OCI-LY1 (cell line): ENCODE data around the gene SLC12A8.

Experiments
- H2AFZ ChIP-seq: fragments of 200-600 bp; sonication (generic), shearing (Covaris generic); 2 replicates; pipeline ENCODE4 v1.6.0; 2014; ENCODE audit warnings: antibody characterized with exemption, mild to moderate bottlenecking, low read length
- H3F3A ChIP-seq: fragments of 200-600 bp; sonication (generic), shearing (Covaris generic); 2 replicates; pipeline ENCODE4 v1.6.0; 2014; ENCODE audit warnings: mild to moderate bottlenecking, antibody characterized with exemption, low read length, moderate library complexity; ENCODE audit not compliant: insufficient read depth
- H3K27ac ChIP-seq: fragments of 200-600 bp; sonication (generic); 2 replicates; pipeline ENCODE4 v1.5.1; 2014; ENCODE audit warnings: low read length, mixed run types, mild to moderate bottlenecking, low read depth; ENCODE audit not compliant: poor library complexity, severe bottlenecking
- H3K27me3 ChIP-seq: fragments of 200-600 bp; sonication (generic); 2 replicates; pipeline ENCODE4 v1.6.0; 2014; ENCODE audit warnings: antibody characterized with exemption, mild to moderate bottlenecking, low read length, moderate library complexity; ENCODE audit not compliant: insufficient read depth
- H3K36me3 ChIP-seq: fragments of 200-600 bp; sonication (generic); 2 replicates; pipeline ENCODE4 v1.6.1; 2014; ENCODE audit warnings: mild to moderate bottlenecking, antibody characterized with exemption, low read length, moderate library complexity, mixed read lengths; ENCODE audit not compliant: insufficient read depth
- H3K4me1 ChIP-seq: fragments of 200-600 bp; sonication (generic); 2 replicates; pipeline ENCODE4 v1.5.1; 2014; ENCODE audit warnings: mild to moderate bottlenecking, low read length, moderate library complexity; ENCODE audit not compliant: insufficient read depth, severe bottlenecking
- H3K4me2 ChIP-seq: fragments of 200-600 bp; sonication (generic), shearing (Covaris generic); 2 replicates; pipeline ENCODE4 v1.6.1; 2014; ENCODE audit warnings: low read length
- H3K4me3 ChIP-seq: fragments of 200-600 bp; sonication (generic); 2 replicates; pipeline ENCODE4 v1.5.1; 2014; ENCODE audit warnings: low read length, low read depth, mild to moderate bottlenecking, mixed read lengths; ENCODE audit not compliant: poor library complexity, severe bottlenecking
- H3K79me2 ChIP-seq: fragments of 200-600 bp; shearing (Covaris generic); 2 replicates; pipeline ENCODE4 v1.6.1; 2016; ENCODE audit warnings: mixed run types, low read length, mixed read lengths; ENCODE audit not compliant: insufficient read depth
- H3K9ac ChIP-seq: fragments of 200-600 bp; sonication (generic), shearing (Covaris generic); 2 replicates; pipeline ENCODE4 v1.6.1; 2014; ENCODE audit warnings: mild to moderate bottlenecking, low read length, mixed read lengths
- H3K9me2 ChIP-seq: fragments of 200-600 bp; sonication (generic), shearing (Covaris generic); 2 replicates; pipeline ENCODE4 v1.6.1; 2014; ENCODE audit warnings: low read depth, mild to moderate bottlenecking, low read length, mixed read lengths
- H3K9me3 ChIP-seq: fragments of 200-600 bp; shearing (Covaris generic); 2 replicates; pipeline ENCODE4 v1.6.1; 2014; ENCODE audit warnings: low read length, mixed read lengths
- H4K20me1 ChIP-seq: fragments of 200-600 bp; sonication (generic), shearing (Covaris generic); 2 replicates; pipeline ENCODE4 v1.6.0; 2016; ENCODE audit warnings: mild to moderate bottlenecking, low read length; ENCODE audit not compliant: insufficient read depth
- CTCF ChIP-seq: fragments of 200-600 bp; sonication (generic), shearing (Covaris generic); IDR thresholded peaks from 2 replicates; pipeline ENCODE4 v1.5.1; 2017; ENCODE audit warnings: mild to moderate bottlenecking, antibody characterized with exemption, low read length, moderate library complexity, mixed read lengths
- EZH2 ChIP-seq: fragments of 200-600 bp; sonication (generic), shearing (Covaris generic); IDR thresholded peaks from 2 replicates; pipeline ENCODE4 v1.8.0; 2017; ENCODE audit warnings: borderline replicate concordance, mixed run types, mild to moderate bottlenecking, antibody characterized with exemption, low read length, moderate library complexity, mixed read lengths

The SLC12A8 gene

DNA sequence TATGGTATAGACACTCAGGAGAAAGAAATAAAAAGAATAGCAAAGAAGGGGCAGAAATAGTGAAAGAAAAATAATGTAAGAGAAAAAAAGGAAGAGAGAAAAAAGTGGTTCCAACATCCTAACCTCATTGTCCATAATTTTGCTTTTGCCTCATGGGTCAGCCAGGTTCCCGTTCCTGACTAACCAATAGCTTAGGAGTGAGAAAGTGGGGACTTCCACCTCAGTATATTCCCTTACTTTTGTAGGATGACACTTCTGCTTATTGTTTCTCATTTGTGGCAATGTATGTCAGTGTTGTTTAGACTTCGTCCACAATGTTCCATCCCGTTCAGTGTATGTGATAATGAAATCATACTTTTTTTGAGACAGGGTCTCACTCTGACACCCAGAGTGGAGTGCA, 9.3 kb upstream of the SLC12A8 start:
- Histone ChIP-seq H3K4me2 (no peak overlapping the region), H3K9me3 (no peaks in the 10 kb centered on the region), H3K4me3 (no peak overlapping the region), H3K9ac (no peak overlapping the region), H3F3A (no peaks in the 10 kb centered on the region), H3K9me2 (no peaks in the 10 kb centered on the region), H3K36me3 (0 out of 2 replicates have a peak, but pooled peaks cover 3% of the 10 kb centered on the region), H3K27ac (no peak overlapping the region), H3K27me3 (0 out of 2 replicates have a peak, but pooled peaks cover 5% of the 10 kb centered on the region), H3K79me2 (no peaks in the 10 kb centered on the region), H3K4me1 (no peaks in the 10 kb centered on the region), H4K20me1 (no peaks in the 10 kb centered on the region), H2AFZ (no peak overlapping the region)
- no peak for TF ChIP-seq CTCF
- no peak for TF ChIP-seq EZH2

DNA sequence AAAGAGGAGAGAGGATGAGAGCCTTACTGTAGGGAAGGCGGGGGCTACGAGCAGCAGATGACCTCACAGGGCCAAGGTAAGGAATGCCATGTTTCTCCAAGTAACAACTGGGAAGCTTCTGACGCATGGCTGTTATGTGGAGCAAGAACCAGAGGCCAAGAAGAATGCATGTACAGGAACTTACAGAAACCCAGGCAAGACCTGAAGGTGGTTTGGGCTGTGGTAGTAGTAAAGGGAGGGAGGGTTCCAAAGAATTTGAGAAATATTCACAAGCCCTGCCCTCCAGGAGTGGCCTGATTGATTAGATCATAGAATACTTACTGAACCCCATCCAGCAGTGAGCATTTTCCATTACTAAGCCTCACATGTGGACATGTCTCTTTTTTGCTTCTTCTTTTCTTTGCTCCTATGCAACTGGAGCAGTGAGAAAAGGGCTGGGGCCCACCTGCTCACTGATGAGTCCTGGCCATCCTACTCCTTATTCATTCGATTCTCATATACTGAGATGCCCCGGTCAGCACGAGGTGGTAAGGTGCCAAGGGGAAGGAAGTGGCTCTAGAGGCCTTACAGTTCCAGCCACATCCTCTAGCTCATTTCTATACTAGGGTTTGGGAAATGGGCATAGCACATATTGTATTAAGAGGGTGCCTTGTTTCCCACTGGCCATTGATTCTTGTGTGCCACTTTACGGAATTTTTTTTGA, 8.3 kb upstream of the SLC12A8 start:
- Histone ChIP-seq H3K79me2 (no peaks in the 10 kb centered on the region), H2AFZ (no peak overlapping the region), H3K4me2 (no peak overlapping the region), H4K20me1 (no peaks in the 10 kb centered on the region), H3K4me3 (no peak overlapping the region), H3K36me3 (0 out of 2 replicates have a peak, but pooled peaks cover 3% of the 10 kb centered on the region), H3F3A (no peaks in the 10 kb centered on the region), H3K9ac (no peak overlapping the region), H3K27ac (no peak overlapping the region), H3K4me1 (no peaks in the 10 kb centered on the region), H3K9me2 (no peaks in the 10 kb centered on the region), H3K9me3 (no peaks in the 10 kb centered on the region), H3K27me3 (0 out of 2 replicates have a peak, but pooled peaks cover 5% of the 10 kb centered on the region)
- TF ChIP-seq EZH2 (no peak), CTCF (no peak)

DNA sequence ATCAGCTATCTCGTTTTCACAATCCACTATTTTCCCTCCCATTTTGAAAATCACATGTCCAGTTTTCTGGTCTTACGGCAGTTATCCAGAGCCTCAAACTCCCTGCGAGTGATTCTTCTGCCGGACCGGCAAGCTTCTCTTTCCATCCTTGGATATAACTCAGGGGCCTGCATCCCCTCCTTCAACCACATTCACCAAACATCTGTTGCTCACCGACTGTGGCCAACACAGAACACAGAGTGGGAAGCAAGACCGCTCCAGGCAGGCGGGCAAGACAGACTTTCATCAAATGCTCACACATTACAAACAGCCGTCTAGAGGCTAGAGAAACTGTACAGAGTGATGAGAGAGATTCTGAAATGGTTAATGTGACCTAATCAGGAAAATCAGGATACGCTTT, 7.6 kb upstream of the SLC12A8 start:
- no peaks in the 10 kb centered on the region for H3K36me3 ChIP-seq
- no peak overlapping the region for H2AFZ ChIP-seq
- no peaks in the 10 kb centered on the region for H3F3A ChIP-seq

More for the DNA sequence above, 7.6 kb upstream of the SLC12A8 start:
- TF ChIP-seq CTCF (no peak), EZH2 (no peak)
- Histone ChIP-seq H3K4me3 (no peak overlapping the region), H3K27me3 (0 out of 2 replicates have a peak, but pooled peaks cover 5% of the 10 kb centered on the region), H4K20me1 (no peaks in the 10 kb centered on the region), H3K79me2 (no peaks in the 10 kb centered on the region), H3K9me2 (no peaks in the 10 kb centered on the region), H3K9ac (no peak overlapping the region), H3K27ac (no peak overlapping the region), H3K4me2 (no peak overlapping the region), H3K4me1 (no peaks in the 10 kb centered on the region), H3K9me3 (no peaks in the 10 kb centered on the region)
